Right ventricle myocardium inferior (tissue), 1 donor: Measurements from ENCODE around the gene KHDC3L. TPM values are rescaled to one million over a fixed set of nuclear protein-coding genes. Genes with fewer than 3 reads are reported as not detected.
"Not testable (repeated sequence)": the region's sequence is repeated elsewhere in the genome, so short reads cannot be mapped to it uniquely, and the experiment has no call there.

Experiments
- ATAC-seq: fragments of 200-7000 bp; cut with Tn5 transposase; one replicate; pipeline ENCODE4 v1.9.1; 2020; ENCODE audit warnings: mild to moderate bottlenecking, moderate library complexity
- DNase-seq: peaks from one replicate; pipeline ENCODE4 v3.0.0; 2021; ENCODE audit errors: missing footprints
- intact Hi-C: fragments of 100-400 bp; cut with DNase I; formaldehyde crosslinking; loops from one replicate; pipeline ENCODE4 v1.11.0; 2022
- total RNA-seq: library from RNA; stranded (reverse); fragmentation: NEBNext Ultra II Directional; extraction: Animal tissue kit (Norgen Biotek cat#: 25700); gene quantifications from one replicate; pipeline ENCODE4 v1.2.1, GENCODE V29; 2021
- donor health status: DM: no; HTN: yes; CAD: no; lungs with severe emphysema.

KHDC3L gene
- total RNA-seq, 1 donor from 2014 or later = not detected

GRCh38 chr6:73367761-73368355 lies 5.4 kb downstream of the KHDC3L start:
- intact Hi-C loops = no loop called here
- ATAC-seq (no peak), DNase-seq (no peak)

DNA sequence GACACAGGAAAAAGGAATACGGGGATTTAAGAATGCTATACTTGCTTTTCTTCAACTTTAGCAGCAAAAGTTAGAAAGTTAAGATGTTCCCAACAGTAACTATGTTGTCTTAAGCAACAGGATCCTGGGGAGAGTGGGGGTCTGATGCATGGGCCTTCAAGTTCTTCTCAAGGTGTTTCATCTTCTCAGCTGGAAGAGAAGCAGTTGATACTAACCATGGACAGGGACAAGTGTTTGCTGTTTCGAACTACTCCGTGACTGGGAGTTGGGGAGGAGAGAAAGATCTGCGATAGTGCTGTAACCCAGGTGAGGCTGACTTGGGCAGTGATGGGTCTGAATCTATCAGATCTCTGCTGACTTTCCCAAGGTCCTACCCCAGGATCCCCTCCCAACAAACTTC lies 6.2 kb downstream of the KHDC3L start:
- ATAC-seq (no peak), DNase-seq (no peak)
- intact Hi-C loops = no loop called here

DNA sequence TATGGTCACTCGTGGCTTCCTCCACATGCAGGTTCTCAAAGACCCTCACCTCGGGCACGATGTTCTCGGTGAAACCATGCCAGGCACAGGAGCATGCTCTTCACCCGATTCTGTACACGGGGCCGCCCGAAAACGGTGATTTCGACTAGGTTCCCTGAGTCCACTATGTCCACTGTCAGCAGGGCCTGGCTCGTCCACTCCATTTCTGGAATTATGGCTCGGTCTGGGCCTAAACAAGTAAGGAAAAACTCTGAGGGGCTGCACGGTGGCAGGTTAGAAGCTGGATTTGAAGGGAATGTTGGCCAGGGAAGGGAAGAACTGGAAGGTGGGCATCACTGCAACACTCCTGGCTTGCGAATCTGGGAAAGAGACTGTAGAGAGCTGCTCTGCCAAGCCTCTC lies 6.7 kb downstream of the KHDC3L start:
- DNase-seq = no peak
- ATAC-seq = no peak
- intact Hi-C loops = no loop called here

DNA sequence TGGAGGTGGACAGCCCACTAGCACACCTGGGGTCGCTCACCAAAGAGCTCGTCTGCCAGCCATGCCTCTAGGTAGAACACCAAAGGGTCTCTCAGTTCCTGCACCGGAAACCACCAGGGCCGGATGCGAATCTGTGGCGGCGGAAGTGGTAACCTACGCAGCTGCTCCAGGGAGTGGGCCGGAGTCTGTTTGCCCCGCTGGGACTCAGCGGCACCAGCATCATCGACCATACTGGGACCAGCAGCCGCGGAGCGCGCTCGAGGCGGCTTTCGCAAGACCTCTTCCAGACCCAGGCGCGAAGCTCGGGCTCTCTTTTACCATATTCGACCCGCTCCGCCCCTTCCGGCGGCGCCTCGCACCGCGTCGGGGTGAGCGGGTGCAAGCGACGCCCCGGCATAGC lies 7.1 kb downstream of the KHDC3L start, which contains the start of gene OOEP:
Gene OOEP (minus strand): TSS at position 335 of the 400 bp plus-strand sequence. CDS start 105 bp downstream, at position 230.
- no peak for DNase-seq
- no peak for ATAC-seq
- intact Hi-C loops = no loop called here

DNA sequence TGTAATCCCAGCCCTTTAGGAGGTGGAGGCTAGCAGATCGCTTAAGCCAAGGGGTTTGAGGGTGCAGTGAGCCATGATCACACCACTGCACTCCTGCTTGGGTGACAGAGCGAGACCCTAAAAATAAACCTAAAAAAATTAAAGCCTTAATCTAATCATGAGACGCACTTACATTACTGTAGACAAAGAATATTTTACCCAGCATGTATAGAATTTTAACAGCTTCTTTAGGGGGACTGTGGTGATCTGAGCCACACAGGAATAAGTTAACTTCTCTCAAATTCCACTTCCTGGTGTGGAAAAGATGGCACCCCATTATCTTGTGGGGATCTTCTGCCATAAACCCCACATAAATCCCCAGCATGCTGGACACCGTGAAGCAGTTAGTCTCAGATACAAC lies 9.5 kb downstream of the KHDC3L start:
- DNase-seq (no peak), ATAC-seq (no peak)
- intact Hi-C loops = no loop called here

DNA sequence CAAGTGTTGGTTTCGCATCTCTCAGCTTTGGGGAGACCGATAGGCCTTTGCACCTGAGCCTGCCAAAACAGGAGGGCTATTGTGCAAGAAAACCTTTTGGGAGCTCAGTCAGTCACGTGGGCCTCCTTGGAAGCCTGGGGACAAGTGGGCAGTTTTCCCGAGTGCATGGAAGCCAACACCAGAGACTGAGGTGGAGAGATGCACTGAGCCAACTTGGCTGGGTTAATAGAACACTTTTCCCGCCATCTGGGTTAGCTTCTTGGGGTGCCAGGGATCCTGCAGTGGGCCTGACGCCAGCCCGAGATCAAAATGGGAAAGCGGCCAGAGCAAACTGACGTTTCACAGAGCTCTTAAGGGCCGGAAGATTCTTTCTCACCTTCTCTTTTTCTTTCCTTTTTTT lies 10.1 kb downstream of the KHDC3L start:
- no peak for ATAC-seq
- no peak for DNase-seq
- intact Hi-C loops = no loop called here

- intact Hi-C loops = no loop called here
- no peak for ATAC-seq
These were observed 12.8 kb downstream of the KHDC3L start for GRCh38 chr6:73375216-73375615.

GRCh38 chr6:73377225-73377624 lies 14.8 kb downstream of the KHDC3L start:
- DNase-seq = no peak
- no peak for ATAC-seq
- intact Hi-C loops = no loop called here

More at GRCh38 chr6:73375216-73375615, 12.8 kb downstream of the KHDC3L start:
- DNase-seq = no peak

DNA sequence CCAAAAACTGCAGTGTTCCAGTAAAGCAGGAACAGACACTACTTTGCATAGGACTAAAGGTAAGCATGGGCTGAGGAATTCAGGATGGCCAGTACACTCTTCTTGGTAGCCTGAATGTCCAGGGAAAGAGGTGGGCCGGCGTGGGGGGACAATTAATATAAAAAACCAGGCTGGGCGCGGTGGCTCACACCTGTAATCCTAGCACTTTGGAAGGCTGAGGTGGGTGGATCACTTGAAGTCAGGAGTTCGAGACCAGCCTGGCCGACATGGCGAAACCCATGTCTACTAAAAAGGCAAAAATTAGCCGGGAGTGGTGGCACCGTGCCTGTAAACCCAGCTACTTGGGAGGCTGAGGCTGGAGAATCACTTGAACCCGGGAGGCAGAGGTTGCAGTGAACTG lies 19.1 kb downstream of the KHDC3L start:
- intact Hi-C loops, ATAC-seq, DNase-seq: not testable (repeated sequence)

GRCh38 chr6:73382462-73383113 lies 20.1 kb downstream of the KHDC3L start:
- ATAC-seq (no peak), DNase-seq (no peak)
- intact Hi-C loops = no loop called here

- no peak for ATAC-seq
- DNase-seq = no peak
- intact Hi-C loops = no loop called here
These were observed 26.0 kb downstream of the KHDC3L start for GRCh38 chr6:73388433-73388799.

DNA sequence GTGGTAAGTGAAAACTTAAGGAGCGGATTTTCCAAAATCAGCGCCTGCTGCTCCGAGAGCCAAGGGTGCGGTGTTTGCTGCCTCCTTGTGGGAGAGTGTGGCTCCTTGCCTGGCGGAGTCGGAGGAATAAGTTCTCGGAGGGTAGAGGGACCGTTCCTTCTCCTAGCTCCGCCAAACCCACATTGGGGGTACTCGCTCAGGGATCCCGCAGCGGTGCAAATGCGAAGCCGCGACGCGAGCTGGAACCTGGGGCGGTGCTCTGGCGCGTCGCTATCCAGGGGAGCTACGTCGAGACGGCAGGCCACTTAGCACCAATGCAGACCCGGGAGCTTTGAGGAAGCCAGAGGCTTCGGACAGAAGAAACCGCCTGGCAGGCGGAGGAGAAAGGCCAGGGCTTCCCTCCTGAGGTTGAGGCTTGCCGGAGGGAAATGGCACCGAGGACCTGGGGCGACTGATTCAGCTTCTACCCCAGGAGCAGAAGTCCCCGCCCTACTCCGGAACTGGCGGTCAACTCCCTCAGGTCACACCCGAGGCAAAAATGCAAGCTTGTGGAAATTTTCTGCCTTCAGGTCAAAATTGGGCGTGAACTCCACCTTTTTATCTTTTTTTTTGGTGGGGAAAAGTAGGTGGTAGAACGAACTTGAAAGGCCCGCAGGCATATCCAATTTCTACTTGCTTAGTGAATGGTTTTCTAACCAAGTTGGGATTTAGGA lies 26.5 kb downstream of the KHDC3L start:
- peak; percentile 75 for DNase-seq
- ATAC-seq = peak; percentile 72
- intact Hi-C loops = no loop called here

GRCh38 chr6:73389854-73390253 lies 27.4 kb downstream of the KHDC3L start:
- intact Hi-C loops = no loop called here
- no peak for DNase-seq
- ATAC-seq = no peak

DNA sequence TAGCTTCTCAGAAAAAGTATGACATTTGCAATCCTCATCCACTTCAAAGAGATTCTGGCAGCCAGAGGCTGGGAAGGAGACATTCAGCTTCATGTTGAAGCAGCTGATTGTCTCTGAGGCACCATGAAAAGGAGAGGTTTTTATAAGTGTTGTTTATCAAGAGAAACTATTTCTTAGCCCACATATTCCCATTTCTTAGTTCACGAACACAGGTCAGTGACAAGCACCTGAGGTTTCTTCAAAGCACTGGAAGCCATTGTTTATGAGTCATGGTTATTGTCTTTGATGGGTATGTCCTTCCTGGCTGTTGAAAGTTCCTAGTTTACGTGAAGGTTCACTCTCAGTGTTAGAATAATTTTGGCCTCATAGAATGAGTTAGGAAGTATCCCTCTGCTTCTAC lies 29.2 kb downstream of the KHDC3L start:
- ATAC-seq = no peak
- intact Hi-C loops = no loop called here
- DNase-seq = no peak

- intact Hi-C loops, DNase-seq, ATAC-seq: not testable (repeated sequence)
These were observed 29.7 kb downstream of the KHDC3L start for GRCh38 chr6:73392188-73392587.

DNA sequence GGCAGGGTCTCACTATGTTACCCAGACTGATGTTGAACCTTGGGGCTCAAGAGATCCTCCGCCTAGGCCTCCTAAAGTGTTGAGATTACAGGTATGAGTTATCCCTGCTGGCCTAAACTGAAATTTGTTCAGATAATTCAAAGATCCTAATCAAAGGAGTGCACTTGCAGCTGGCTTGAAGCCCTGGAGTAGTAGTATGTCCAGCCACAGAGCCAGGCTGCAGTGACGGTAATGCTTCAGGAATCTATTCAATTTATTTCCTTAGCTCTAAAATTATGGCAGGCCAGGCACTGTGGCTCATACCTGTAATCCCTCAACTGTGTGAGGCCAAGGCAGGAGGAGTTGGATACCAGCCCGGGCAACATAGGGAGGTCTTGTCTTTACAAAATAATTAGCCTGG lies 30.8 kb downstream of the KHDC3L start:
- DNase-seq (no peak), ATAC-seq (no peak)
- intact Hi-C loops = no loop called here

GRCh38 chr6:73394577-73395354 lies 32.3 kb downstream of the KHDC3L start, which contains the start of gene DDX43:
TSS of gene DDX43 (plus strand) at chr6:73394828. CDS start at chr6:73394906, 78 bp downstream.
- intact Hi-C loops = no loop called here
- DNase-seq = peak; percentile 82
- ATAC-seq = peak; percentile 77

DNA sequence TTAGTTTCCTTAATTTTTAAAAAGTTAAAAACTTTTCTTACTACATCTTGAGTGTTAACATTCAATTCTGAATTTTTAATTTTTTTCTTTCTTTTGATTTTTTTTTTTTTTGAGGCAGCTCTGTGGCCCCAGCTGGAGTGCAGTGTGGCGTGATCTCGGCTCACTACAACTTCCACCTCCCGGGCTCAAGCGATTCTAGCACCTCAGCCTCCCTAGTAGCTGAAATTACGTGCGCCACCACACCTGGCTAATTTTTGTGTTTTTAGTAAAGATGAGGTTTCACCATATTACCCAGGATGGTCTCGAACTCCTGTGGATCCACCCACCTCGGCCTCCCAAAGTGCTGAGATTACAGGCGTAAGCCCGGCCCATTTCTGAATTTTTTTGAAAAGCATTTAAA lies 33.4 kb downstream of the KHDC3L start:
- intact Hi-C loops = no loop called here
- no peak for DNase-seq
- ATAC-seq = no peak

- DNase-seq = no peak
- ATAC-seq = no peak
- intact Hi-C loops = no loop called here
These were observed 38.2 kb downstream of the KHDC3L start for GRCh38 chr6:73400656-73401055.
